Activated CD8-positive, alpha-beta memory T cell treated with anti-CD3 and anti-CD28 coated beads, Interleukin-2, amount 50 U/mL, for 24 hours (primary cell): ENCODE measurements around the gene NDUFB10.
A peak's percentile ranks its signal among the peaks of the same experiment; 100 is the strongest.

ENCODE experiments used
- DNase-seq: peaks from one replicate; pipeline ENCODE4 v3.0.0-alpha.2; 2020; ENCODE audit errors: extremely low read depth

The NDUFB10 gene

GRCh38 chr16:1971796-1972489, 12.6 kb downstream of the NDUFB10 start, which contains the start of gene TBL3:
TBL3 (plus strand) TSS chr16:1972053; CDS start chr16:1972165, 112 bp downstream.
- DNase-seq: peak; percentile 89

- no peak for DNase-seq
Observed at GRCh38 chr16:1972490-1972877, 13.1 kb downstream of the NDUFB10 start.

DNA sequence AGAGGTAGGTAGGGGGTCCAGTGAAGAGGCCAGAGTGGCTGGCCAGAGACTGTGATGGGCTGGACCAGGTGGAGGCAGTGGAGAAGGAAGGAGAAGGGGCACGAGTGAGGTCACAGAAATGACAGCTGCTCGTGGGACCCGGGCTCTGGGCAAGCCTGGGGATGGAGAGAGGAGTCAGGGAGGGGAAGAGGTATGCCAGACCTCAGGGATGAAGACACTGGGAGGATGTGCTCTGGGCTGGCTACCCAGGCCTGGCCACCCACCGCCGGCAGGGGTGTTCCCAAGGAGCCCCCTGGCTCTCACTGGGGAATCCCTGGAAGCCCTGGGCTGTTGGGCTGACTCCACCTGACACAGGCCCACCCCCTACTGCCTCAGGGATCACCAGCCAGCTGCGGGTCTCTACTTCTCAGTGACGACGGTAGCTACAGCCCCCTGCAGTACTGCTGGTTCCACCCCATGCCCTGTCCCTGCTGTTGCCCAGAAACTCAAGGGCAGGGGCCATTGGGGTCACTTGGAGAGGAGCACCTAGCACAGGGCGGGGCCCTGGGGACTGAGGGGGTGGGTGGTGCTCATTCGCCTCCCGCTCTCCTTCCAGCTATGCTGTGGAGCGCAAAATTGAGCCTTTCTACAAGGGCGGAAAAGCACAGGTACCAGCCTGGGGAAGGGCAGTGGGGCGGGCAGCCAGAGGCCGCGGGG, 14.3 kb downstream of the NDUFB10 start:
- no peak for DNase-seq

GRCh38 chr16:1974157-1975070, 15.1 kb downstream of the NDUFB10 start:
- DNase-seq: no peak

GRCh38 chr16:1975432-1976215, 16.3 kb downstream of the NDUFB10 start:
- DNase-seq: no peak

- DNase-seq: no peak
Observed at GRCh38 chr16:1976216-1976520, 16.8 kb downstream of the NDUFB10 start.

DNA sequence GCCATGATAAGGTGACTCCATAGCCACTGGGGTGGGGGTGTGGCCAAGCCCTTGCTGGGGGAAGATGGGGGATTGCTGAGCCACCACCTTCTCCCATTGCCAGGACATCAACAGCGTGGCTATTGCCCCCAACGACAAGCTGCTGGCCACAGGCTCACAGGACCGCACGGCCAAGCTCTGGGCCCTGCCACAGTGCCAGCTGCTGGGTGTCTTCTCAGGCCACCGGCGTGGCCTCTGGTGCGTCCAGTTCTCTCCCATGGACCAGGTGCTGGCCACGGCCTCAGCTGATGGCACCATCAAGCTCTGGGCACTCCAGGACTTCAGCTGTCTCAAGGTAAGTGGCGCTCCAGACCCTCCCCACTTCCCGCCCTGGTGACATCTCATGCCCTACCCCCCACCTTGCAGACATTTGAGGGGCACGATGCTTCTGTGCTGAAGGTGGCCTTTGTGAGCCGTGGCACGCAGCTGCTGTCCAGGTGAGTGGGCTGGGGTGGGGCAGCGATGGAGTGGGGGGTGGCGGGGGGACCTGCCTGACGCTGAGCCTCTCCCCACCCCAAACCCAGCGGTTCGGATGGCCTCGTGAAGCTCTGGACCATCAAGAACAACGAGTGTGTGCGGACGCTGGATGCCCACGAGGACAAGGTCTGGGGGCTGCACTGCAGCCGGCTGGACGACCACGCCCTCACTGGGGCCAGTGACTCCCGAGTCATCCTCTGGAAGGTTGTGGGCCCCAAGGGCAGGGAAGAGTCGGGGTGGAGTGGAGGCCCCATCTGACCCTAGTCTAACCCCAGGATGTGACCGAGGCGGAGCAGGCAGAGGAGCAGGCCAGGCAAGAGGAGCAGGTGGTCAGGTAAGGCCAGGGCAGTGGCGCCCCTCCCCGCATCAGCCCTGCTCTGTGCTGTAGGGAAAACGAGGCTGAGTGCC, 17.9 kb downstream of the NDUFB10 start:
- DNase-seq: no peak

DNA sequence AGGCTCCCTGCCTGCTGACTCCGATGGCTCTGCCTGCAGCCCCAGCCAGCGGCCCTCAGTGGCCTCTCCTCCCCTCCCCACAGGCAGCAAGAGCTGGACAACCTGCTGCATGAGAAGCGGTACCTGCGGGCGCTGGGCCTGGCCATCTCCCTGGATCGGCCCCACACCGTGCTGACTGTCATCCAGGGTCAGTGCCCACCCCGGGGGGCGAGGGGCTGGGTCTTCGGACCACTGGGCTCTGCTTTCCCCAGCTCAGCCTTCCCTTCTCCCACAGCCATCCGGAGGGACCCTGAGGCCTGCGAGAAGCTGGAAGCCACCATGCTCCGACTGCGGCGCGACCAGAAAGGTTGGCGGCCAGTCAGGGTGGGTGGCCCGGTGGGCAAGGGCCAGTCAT, 18.5 kb downstream of the NDUFB10 start:
- no peak for DNase-seq

GRCh38 chr16:1978476-1979120, 19.3 kb downstream of the NDUFB10 start:
- no peak for DNase-seq

- no peak for DNase-seq
Observed at GRCh38 chr16:1979271-1980029, 20.1 kb downstream of the NDUFB10 start.

GRCh38 chr16:1980030-1980769, 20.9 kb downstream of the NDUFB10 start:
- no peak for DNase-seq

DNA sequence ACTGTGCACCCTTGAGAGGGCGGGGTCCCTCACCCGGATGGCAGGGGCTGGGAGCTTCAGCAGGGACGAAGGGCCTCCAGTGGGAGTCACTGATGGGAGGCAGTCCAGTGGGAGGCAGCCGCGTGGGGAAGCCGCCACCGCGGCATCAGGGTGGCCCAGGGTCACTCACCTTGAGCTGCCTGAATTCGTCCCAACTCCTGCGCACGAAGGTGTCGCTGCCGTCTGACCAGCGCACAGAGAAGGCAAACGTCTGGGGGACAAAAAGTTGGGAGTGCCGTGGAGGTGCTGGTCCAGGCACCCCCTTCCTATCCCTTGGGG, 21.4 kb downstream of the NDUFB10 start:
- DNase-seq: no peak

DNA sequence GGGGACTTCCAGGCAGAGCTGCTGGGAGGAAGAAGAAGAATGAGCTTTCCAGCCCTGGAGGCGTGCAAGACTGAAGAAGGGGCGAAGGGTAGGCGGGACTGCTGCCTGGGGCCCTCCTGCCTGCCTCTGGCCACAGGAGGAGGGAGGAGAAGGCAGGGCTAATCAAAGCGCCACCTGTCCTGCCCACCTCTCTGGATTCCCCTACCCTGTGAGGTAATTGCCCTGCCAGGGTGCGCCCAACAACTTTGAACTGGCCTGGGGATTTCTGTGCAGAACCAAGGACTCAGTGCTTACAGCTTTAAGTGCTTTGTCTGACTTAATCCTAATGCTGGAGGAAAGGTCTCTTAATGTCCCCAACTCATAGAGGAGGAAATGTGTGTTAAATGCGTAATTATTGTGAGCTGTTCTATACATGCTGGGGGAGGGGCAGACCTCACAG, 22.1 kb downstream of the NDUFB10 start, which contains the start of gene NOXO1:
Gene NOXO1, minus strand, starts transcription at position 72 of the 439 bp plus-strand sequence. CDS start 290 bp downstream, outside the sequence.
- no peak for DNase-seq

DNA sequence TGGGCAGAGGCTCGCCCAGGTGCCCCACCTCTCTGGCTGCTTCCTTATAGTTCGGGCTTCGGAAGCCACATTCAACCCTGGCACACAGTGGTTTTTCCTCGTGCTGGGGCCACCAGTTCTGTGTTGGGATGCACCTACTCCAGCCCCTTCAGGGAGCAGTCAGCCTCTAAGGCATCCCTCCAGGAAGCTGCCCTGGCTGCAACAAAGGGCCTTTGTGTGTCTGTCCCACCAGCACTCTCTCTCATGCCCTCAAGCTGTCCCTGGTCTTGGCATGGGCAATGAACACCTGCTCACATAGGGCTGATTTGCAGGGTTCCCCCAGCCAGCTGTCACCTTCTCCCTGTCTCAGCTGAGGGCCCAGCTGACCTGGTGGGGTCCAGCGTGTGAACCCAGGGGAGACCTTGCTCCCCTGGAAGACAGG, 22.7 kb downstream of the NDUFB10 start:
- DNase-seq: no peak

- DNase-seq: no peak
Observed at GRCh38 chr16:1982991-1983543, 23.7 kb downstream of the NDUFB10 start.

DNA sequence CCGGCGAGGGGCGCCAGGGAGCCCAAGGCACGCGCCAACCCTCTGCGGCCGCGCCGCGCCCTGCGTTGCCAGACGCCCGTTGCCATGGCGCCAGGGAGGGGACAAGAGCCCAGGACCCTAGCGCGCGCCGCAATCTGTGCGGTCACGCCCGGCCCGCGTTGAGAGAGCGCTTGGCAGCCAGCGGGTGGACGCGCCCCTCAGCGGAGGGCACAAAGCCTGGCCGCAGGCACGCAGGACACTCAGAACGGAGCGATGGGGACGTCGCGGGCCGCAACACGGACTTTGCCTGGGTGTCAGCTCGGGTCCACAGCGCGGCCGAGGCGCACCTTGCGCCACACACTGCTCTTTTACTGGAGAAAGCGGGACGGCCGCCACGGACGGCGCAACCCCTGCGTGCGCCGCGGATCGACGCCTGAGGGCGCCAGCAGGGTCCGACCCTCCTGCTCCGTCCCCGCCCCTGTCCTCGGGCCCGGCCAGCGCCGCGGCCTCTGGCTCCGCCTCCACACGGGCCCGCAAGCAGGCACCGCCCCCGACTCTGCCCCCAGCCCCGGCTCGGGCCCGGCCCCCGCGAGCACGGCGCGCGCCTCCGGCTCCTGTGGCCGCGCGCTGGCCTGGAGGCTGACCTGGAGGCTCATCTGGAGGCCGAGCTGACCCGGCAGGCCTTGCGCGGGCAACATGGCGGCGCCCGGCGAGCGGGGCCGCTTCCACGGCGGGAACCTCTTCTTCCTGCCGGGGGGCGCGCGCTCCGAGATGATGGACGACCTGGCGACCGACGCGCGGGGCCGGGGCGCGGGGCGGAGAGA, 24.4 kb downstream of the NDUFB10 start, which contains the start of gene GFER:
Gene GFER, plus strand, starts transcription at position 650 of the 803 bp plus-strand sequence. Its CDS starts 26 bp downstream, at position 676.
- DNase-seq: no peak
